GM18517 (cell line): ENCODE data around the gene DCAF7.

ENCODE experiments used
- ATAC-seq: cut with Tn5 transposase; IDR thresholded peaks from one replicate; pipeline ENCODE4 v1.9.1; 2021; ENCODE audit warnings: mild to moderate bottlenecking, moderate library complexity; ENCODE audit not compliant: unreplicated experiment

DCAF7 gene

GRCh38 chr17:63524051-63524450, 26.2 kb upstream of the DCAF7 start:
- no peak for ATAC-seq

GRCh38 chr17:63525190-63525946, 24.9 kb upstream of the DCAF7 start:
- no peak for ATAC-seq

DNA sequence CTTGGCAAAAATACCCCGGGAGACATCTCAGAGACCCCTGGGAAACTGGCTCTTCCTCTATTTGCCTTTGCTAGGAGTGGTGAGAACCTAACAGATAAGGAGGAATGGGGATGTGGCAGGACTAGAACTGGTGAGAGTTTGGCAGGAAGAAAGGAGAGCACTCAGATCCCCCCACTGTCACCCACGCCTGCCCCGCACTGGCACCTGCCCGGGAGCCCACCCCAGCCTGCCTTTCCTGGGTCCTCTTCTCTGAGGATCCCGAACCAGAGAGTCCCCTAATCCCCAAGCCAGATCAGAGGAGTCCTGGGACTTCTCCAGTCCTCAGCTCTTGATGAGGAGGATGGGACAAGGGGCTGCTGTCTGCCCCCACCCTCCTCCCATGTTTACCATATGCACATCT, 23.4 kb upstream of the DCAF7 start:
- ATAC-seq: no peak

DNA sequence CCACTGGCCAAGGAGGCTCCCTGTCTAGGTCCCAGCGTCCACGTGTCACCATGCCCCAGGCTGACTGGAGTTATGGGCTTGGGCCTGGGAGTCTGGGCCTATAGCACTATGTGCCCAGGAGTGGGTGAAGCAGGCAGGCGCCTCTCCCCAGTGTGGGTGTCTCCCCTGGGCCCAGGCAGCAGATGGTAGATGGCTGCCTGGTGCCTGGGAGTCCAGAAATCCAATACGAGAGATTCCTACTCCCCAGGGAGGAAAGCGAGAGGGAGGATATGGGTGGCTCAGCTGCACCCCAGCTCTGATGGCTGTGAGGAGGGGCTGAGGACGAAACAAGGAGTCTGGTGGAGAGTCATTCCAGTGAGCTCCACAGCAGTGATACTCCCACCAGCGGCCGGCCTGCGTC, 22.1 kb upstream of the DCAF7 start:
- ATAC-seq: no peak

DNA sequence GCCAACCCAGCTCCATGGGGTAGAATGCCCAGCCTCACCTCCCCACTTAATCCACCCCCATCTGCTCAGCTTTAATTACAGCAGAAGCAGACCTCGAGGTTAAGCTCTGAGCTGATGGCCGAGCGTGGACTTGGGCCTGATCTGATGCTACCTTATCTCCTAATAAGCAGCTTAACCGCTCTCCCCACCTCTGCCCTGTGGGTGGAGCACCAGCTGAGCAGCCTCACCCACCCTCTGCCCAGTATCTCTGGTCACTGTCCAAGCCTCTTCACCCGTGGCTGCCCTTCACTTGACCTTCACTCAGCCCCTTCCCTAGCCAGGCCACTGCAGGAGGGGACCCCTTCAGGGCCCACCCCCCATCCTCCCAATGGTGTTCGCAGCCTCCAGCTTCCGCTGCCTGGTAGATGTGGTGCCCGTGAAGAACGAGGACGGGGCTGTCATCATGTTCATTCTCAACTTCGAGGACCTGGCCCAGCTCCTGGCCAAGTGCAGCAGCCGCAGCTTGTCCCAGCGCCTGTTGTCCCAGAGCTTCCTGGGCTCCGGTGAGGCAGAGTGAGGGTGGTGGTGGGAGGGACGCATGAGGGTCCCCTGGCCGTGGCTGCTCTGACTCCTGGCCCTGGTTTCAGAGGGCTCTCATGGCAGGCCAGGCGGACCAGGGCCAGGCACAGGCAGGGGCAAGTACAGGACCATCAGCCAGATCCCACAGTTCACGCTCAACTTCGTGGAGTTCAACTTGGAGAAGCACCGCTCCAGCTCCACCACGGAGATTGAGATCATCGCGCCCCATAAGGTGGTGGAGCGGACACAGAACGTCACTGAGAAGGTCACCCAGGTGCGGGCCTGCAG, 20.3 kb upstream of the DCAF7 start:
- no peak for ATAC-seq

DNA sequence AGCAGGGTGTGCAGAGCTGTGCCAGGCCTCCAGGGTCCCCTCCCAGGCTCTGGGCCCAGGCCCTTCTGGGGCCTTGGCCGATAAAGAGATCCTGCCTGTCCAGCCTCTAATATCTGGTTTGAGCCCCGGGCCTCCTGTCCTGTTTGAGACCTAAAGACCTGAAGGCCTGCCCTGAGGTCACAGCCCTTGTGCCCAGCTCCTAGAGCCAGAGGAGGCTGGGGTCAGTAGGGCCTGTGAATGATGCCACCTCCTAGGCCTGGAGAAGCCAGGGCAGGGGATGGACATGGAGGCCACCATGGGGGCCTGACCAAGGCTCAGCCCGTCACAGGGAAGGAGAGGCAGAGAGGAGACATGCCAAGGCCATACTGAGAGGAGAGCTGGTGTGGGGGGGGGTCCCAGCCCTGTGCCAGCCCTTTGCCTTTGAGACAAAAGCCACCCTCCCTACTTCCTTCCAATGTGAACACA, 19.7 kb upstream of the DCAF7 start:
- ATAC-seq: no peak

DNA sequence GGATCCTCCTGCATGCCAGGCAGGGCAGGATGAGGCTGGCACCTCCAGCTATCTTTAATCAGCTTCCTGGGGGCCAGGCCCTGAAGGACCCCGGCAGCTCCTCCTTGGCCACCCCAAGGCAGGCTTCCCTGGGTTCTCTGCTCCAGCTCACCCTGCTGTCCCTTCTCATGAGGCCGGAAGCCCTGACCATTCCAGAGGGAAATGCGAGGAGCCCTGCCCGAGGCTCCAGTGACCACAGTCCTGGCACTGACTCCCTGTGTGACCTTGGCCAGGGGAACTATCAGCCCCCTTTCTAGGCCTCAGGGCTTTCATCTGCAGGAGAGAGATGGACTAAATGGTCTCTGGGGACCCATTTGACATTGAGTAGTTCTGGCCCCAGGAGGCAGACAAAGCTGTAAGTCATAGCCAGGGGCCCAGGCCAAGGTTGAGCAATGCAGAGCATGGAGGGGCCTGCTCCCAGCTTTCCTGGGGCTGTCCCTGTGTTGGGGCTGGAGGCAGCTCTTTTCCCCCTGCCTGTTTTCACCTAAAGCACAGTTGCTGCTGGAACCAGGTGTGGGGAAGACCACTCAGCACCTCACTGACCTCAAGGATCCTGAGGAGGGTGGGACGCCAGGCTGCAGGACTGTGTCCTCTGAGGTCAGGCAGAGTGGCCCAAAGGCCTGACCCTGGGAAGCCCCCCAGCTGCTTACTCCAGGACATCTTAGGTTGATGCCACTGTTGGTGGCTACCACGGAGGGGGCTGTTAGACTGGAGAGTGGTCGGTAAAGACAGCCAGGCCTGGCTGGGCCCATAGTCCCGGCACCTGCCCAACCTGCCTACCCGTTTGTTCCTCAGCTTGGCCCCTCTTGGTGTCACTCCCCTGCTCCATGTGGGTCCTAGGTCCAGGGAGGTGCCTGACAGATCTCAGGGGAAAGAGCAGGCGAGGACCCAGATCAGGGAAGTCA, 19.0 kb upstream of the DCAF7 start:
- no peak for ATAC-seq

DNA sequence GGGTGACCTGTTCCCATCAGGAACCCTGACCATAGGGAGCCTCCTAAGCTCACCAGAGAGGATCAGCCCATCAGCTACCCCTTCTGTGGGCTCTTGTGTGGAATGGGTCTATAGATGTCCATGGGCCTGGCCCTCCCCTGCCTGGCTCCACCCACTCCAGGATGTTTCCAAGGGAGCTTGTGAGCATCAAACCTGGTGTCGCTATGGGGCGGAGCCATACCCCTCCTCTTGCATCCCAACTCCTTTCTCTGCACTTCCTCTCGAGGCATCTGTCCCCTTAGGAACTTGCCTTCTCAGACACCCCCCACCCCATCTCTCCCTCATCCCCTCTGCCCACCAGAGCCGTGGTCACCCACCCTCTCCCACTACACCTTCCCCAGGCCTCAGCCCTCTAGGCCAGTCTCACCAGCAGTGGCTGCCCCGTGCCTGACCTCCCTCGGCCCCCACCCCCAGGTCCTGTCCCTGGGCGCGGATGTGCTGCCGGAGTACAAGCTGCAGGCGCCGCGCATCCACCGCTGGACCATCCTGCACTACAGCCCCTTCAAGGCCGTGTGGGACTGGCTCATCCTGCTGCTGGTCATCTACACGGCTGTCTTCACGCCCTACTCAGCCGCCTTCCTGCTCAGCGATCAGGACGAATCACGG, 16.7 kb upstream of the DCAF7 start:
- ATAC-seq: no peak

GRCh38 chr17:63534078-63534570, 16.2 kb upstream of the DCAF7 start:
- ATAC-seq: no peak

DNA sequence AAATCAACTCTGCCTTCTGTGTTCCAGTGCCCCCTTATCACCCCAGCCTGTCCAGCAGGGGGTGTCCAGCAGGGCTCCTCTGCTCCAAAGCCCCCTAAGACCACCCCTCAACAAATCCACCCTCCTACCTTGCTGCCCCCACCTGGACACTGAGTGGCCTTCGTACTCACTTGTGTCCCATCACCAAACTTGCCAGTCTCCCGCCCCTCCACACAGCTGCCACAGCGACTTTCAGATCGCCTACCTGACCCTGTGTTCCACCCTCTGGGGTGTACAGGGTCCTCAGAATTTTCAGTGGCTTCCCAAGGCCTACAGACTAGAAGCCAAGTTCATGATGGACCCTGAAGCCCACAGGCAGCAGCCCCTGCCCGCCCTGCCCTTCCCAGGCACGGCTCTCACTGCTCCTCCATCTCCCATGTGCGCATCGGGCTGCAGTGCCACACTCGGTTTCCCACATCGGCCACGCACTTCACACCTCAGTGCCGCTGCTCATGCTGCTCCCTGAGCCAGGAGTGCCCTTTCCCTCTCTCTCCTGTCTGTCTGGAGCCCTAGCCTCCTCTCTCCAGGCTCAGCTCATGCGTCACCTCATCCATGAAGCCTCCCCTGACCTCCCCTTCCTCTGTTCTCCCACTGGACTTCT, 15.3 kb upstream of the DCAF7 start:
- ATAC-seq: no peak

DNA sequence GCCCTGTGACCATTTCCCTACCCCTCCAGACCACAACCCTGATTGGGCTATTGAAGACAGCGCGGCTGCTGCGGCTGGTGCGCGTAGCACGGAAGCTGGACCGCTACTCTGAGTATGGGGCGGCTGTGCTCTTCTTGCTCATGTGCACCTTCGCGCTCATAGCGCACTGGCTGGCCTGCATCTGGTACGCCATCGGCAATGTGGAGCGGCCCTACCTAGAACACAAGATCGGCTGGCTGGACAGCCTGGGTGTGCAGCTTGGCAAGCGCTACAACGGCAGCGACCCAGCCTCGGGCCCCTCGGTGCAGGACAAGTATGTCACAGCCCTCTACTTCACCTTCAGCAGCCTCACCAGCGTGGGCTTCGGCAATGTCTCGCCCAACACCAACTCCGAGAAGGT, 14.6 kb upstream of the DCAF7 start:
- no peak for ATAC-seq

DNA sequence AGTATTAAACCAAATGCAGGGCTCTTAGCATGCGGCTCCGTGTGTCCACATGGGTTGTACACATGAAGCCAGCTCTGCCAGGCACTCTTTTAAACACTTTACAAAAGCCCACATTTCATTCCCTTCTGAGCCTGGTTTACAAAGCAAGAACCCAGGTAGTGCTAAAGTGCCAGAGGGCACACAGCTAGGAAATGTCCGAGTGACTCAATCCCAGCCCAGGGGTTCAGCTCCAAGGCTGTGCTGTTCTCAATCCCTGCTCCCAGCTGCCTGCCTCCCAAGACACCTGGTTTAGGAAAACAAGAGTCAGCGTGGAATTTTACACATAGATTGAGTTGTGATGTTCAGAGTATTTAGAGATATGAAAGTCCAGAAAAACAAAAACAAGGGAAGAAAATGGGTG, 13.3 kb upstream of the DCAF7 start:
- ATAC-seq: no peak

- no peak for ATAC-seq
Observed at GRCh38 chr17:63537991-63538692, 12.1 kb upstream of the DCAF7 start.

DNA sequence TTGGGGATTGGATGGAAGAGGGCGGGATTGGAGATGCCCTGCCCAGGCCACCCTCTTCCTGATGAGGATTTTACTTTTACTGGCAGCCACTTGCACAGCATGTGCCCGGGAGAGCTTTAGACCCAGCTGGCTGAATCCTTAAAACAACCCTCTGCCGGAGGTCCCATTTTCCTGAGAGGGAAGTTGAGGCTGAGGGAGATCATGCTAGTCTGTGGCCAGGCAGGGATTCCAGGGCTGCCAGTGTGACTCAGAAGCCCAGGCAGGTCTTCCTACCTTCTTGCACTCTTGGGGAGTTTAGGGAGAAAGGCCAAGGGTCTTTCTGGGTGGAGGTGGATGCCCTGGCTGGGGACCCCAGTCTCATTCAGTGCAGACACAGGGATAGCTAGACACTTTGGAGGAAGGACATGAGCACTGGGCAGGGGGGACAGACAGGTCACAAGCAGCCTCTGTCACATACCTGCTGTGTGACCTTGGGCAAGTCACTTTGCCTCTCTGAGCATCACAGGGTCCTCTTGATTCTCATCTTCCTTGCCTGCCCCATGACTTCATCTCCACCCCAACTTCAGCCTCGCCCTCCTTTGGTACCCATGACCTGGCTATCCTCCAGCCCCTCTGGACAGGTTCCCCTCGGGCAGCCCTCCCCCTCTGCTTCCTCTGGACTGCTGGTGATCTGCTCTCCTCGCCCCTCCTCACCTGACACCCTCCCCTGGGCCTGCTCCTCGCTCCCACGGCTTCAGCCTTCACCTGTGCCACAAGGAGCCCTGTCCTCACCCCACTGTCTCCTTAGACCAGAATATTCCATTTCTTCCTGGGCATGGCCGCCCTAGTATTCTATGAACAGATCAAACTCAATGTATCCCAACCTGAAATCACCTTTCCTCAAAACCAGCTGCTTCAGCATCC, 11.3 kb upstream of the DCAF7 start:
- no peak for ATAC-seq

DNA sequence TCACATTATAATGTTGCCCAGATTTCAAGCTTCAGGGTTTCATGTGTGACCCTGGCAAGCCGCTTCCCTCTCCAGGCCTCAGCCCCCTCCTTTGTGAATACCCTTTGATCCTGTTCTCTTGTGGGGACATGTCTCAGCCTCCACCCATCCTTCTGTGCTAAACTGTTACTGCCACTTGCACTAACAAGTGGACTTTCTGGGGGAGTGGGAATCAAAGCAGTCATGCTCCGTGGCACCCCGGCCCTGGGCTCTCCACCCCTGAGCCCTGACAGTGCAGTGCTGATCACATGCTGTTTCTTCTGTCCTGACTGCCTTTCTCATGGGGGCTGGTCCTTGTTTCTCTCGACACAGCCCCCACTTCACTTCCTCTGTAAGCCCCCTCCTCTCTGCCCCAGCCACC, 9.7 kb upstream of the DCAF7 start:
- no peak for ATAC-seq

DNA sequence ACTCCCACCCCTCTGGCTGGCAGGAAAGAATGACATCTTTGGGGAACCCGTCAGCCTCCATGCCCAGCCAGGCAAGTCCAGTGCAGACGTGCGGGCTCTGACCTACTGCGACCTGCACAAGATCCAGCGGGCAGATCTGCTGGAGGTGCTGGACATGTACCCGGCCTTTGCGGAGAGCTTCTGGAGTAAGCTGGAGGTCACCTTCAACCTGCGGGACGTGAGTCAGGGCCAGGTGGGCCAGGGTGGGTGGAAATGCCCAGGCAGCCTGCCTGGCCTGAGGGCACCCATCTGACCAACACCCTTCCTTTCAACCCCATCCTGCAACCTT, 8.1 kb upstream of the DCAF7 start:
- ATAC-seq: no peak

DNA sequence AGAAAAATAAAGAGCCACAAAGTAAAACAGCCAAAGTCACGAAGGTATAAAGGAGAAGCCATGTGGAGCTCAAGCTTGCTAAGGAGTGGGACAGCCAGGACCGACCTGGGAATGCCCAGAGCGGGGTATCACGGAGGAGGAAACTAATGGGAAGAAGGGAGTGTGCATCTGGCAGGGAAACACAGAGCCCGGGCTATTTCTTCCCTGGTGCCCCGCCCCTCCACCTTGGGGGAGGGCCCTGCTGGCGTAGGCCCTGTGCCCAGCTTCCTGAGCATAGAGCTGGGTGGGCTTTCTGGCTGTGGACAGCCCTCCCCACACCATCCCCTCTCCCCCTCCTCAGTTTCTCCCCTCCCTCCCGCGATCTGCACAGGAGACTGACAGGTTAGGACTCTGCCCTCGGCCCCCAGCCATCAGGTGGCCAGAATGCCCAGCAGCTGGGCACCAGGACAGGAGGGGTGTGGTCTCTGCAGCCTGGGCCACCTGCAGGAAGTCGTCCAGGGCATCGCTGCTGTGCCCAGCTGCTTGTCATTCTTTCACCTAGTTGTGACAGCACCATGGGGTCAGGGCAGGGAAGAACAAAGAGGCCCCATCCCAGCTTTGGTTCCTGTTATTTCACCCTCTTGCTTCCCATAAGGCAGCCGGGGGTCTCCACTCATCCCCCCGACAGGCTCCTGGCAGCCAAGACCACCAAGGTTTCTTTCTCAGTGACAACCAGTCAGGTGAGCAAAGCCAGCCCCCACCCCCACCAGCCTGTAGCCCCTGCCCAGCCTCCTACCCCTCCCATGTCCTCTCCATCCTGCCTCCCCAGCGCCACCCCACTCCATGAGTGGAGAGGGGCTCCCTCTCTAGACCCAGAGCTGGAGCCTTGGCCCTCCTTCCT, 7.1 kb upstream of the DCAF7 start:
- ATAC-seq: no peak
